ENCODE data around the gene LCN9. TPM values are rescaled to one million over a fixed set of nuclear protein-coding genes. Genes with fewer than 3 reads are reported as not detected.
"Not testable (repeated sequence)": the region's sequence is repeated elsewhere in the genome, so short reads cannot be mapped to it uniquely, and the experiment has no call there.

LCN9 gene
- polyA plus RNA-seq, 6 donors from 2014 or later = not detected

DNA sequence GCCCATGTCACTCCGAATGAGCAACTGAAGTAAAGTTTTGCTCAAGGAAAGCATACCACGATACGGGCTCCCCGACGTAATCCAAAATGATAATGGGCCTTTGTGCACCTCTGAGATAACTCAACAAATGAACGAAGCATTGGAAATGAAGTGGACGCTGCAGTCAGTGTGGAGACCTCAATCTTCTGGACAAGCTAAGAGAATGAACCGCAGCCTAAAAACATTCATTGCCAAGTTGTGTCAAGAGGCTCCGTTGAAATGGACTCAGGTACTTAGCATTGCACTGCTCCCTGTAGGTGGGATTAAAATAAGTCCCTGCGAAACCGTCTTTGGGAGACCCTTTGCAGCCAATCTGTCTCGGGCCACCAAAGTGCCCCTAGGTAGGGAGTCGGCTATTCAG, 3.9 kb upstream of the LCN9 start:
- no peak overlapping the region for H3K4me3 Mint-ChIP-seq
- peaks cover 0 to 3% (median 0%) of the 10 kb centered on the region in 7 donors for H3K9me3 Mint-ChIP-seq

DNA sequence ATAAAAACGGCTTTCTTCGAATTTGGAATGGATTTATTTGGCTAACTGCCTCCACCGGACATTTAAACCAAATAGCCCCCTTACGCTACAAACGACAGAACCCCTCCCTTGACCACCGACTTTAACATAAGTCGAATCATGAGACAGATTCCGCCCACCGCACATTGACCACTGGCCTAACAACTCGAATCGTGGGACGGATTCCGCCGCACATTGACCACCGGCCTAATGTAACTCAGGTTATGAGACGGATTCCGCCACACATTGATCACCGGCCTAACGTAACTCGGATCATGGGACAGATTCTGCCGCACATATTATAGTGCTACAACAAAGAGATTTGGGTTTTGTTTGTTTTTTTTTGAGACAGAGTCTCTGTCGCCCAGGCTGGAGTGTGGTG, 2.7 kb upstream of the LCN9 start:
- Mint-ChIP-seq H3K36me3 (no peaks in the 10 kb centered on the region), H3K27me3 (peaks cover 6 to 18% (median 13%) of the 10 kb centered on the region in 3 donors), H3K4me1 (no peaks in the 10 kb centered on the region), H3K9me3 (peaks cover 0 to 3% (median 0%) of the 10 kb centered on the region in 7 donors), H3K27ac (no peak overlapping the region), H3K4me3 (no peak overlapping the region)
- ATAC-seq (ENCODE audit: low read depth in 2 of 2) = no peak
- no peak for DNase-seq

More for the DNA sequence above, 3.9 kb upstream of the LCN9 start:
- H3K27me3 Mint-ChIP-seq = peaks cover 11 to 20% (median 14%) of the 10 kb centered on the region in 3 donors
- no peak overlapping the region for H3K27ac Mint-ChIP-seq
- ATAC-seq (ENCODE audit: low read depth in 2 of 2) (no peak), DNase-seq (no peak)
- no peaks in the 10 kb centered on the region for H3K36me3 Mint-ChIP-seq
- no peaks in the 10 kb centered on the region for H3K4me1 Mint-ChIP-seq

DNA sequence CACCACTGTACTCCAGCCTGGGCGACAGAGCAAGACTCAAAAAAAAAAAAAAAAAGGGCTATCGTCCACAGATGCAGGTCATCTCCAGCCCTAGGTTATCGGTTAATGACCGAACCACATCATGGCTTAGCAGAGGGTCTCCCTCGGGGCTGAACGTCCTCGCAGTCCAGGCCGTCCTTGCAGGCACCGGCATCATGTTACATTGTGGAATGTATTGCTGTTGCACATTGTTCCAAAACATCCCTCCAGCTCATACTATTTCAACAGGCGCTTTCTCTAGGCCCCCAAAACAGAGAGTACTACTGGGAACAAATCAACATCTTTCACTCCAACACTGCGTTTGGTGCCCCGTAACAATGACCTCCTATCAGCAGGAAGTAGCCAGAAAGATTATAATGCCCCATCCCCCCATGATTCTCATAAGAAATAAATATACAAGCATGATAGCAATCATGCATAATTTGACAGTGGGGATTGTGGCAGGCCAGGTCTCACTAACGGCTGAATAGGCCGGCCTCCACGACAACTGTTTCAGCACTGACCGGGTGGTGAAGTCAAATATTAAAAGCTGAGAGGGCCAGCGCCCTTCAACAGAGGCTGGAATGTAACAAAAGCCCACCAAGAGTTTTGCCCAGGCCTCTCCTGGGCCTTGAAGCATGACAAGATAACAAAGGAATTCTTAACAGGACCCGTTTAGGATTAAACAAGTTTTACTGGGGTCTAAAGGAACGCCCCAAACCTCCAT, 1.1 kb upstream of the LCN9 start:
- H3K4me1 Mint-ChIP-seq = no peaks in the 10 kb centered on the region
- no peak overlapping the region for H3K4me3 Mint-ChIP-seq
- H3K27ac Mint-ChIP-seq = peak overlapping the region in 1 of 6 donors; percentile 15
- DNase-seq (no peak), ATAC-seq (ENCODE audit: low read depth in 2 of 2) (no peak)
- H3K9me3 Mint-ChIP-seq = peaks cover 0 to 3% (median 0%) of the 10 kb centered on the region in 7 donors
- H3K27me3 Mint-ChIP-seq = peaks cover 6 to 12% (median 6%) of the 10 kb centered on the region in 3 donors
- H3K36me3 Mint-ChIP-seq = no peaks in the 10 kb centered on the region

DNA sequence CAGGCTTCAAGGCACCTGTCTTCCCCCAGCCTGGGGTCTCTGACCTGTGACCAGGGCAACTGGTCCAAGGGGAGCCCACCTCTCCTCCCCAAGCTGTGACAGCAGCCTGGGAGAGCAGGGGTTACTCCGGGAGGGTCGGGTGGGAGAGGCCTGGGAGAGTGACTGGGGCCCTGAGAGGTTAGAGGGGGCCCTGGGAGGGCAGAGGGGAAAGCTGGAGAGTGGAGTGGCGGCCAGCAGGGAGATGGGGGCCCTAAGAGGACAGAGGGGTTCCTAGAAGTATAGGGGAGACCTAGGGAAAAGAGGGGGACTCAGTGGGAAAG, 302 bp downstream of the LCN9 start:
- H3K27me3 Mint-ChIP-seq = peaks cover 0 to 12% (median 0%) of the 10 kb centered on the region in 3 donors
- no peak overlapping the region for H3K4me3 Mint-ChIP-seq
- H3K36me3 Mint-ChIP-seq = no peaks in the 10 kb centered on the region
- no peak overlapping the region for H3K27ac Mint-ChIP-seq
- no peak for ATAC-seq (ENCODE audit: low read depth in 2 of 2)
- peaks cover 0 to 3% (median 0%) of the 10 kb centered on the region in 7 donors for H3K9me3 Mint-ChIP-seq
- DNase-seq = no peak
- no peaks in the 10 kb centered on the region for H3K4me1 Mint-ChIP-seq

DNA sequence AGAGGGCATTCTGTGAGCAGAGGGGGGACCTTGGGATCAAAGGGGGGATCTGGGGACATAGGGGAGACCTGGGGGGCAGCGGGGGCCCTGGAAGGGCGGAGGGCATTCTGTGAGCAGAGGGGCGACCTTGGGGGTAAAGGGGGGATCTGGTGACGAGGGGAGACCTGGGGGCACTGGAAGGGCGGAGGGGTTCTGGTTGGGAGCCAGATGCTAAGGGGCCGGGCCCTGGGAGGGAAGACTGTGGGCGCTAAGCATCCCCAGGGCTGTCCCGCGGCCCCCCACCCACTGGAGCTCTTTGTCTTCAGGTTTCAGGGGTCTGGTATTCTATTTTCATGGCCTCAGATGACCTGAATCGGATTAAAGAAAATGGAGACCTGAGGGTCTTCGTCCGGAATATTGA, 748 bp downstream of the LCN9 start:
- no peak overlapping the region for H3K4me3 Mint-ChIP-seq
- no peak overlapping the region for H3K27ac Mint-ChIP-seq
- peaks cover 0 to 12% (median 0%) of the 10 kb centered on the region in 3 donors for H3K27me3 Mint-ChIP-seq

DNA sequence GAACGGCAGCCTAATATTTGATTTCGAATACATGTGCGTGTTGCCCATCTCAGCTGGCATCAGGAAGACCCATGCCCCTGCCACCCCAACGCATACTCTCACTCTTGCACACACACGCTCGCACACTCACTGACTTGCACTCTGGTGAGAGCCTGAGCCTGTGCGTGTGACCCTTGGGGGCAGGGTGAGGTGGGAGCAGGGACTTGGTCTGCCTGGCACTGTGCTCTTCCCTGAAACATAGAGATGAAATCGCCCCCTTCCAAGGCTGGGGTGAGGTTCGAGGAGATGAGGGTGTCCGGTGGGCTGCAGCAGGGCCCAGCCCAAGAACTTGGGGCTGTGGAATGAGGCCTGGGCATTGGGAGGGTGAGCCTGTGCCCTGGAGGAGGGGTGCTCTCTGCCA, 1.2 kb downstream of the LCN9 start:
- Mint-ChIP-seq H3K4me3 (no peak overlapping the region), H3K4me1 (no peaks in the 10 kb centered on the region), H3K27ac (no peak overlapping the region), H3K36me3 (no peaks in the 10 kb centered on the region), H3K9me3 (peaks cover 0 to 8% (median 4%) of the 10 kb centered on the region in 7 donors), H3K27me3 (peaks cover 0 to 12% (median 0%) of the 10 kb centered on the region in 3 donors)
- ATAC-seq (ENCODE audit: low read depth in 2 of 2) = no peak
- no peak for DNase-seq

More for the DNA sequence above, 748 bp downstream of the LCN9 start:
- no peaks in the 10 kb centered on the region for H3K4me1 Mint-ChIP-seq
- ATAC-seq (ENCODE audit: low read depth in 2 of 2) = no peak
- peaks cover 0 to 4% (median under 1%) of the 10 kb centered on the region in 7 donors for H3K9me3 Mint-ChIP-seq
- DNase-seq = no peak
- no peaks in the 10 kb centered on the region for H3K36me3 Mint-ChIP-seq

DNA sequence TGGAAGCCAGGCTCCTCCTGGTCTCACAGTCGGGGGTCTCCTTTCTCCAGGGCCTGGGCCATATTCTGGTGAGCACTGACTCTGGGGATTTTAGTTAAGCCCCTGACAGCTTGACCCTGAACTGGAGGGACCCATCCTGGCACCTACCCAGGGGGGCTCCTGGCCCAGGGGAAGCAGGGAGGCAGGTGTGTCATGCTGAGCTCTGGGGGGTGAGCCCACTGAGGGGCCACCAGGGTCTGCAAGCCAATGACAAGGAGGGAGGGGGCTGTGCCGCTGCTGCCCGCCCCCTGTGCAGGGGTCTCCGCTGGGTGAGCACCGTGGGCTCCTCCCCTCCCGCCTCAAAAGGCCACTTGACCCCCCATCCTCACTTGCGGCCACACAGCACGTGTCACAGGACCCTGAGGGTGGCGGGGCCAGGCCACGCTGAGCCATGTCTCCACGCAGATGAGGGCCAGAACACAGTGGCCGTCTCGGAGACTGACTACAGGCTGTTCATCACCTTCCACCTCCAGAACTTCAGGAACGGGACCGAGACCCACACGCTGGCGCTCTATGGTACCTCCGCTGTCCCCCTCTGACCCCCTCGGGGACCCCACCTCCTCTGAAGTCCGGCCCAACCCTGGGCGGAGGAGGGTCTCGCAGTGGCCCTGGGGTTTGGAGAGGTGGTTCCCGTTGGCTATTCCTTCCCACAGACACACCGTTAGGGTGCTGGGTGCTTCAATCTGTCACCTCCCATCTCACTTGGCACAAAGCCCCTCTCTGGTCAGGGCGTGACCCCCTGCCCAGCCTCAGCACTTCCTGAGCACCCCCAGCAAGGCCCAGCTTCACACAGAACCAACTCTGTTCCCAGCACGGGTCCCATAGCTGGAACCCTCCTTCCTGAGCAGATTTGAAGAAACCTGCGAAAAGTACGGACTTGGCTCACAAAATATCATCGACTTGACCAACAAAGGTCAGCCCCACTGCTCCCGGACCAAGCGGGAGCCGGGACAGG, 2.0 kb downstream of the LCN9 start:
- H3K36me3 Mint-ChIP-seq = no peaks in the 10 kb centered on the region
- peaks cover 0 to 12% (median 0%) of the 10 kb centered on the region in 3 donors for H3K27me3 Mint-ChIP-seq
- H3K4me1 Mint-ChIP-seq = no peaks in the 10 kb centered on the region
- no peak overlapping the region for H3K4me3 Mint-ChIP-seq
- ATAC-seq (ENCODE audit: low read depth in 2 of 2) (no peak), DNase-seq (no peak)
- H3K9me3 Mint-ChIP-seq = peaks cover 0 to 8% (median 4%) of the 10 kb centered on the region in 7 donors
- H3K27ac Mint-ChIP-seq = no peak overlapping the region

DNA sequence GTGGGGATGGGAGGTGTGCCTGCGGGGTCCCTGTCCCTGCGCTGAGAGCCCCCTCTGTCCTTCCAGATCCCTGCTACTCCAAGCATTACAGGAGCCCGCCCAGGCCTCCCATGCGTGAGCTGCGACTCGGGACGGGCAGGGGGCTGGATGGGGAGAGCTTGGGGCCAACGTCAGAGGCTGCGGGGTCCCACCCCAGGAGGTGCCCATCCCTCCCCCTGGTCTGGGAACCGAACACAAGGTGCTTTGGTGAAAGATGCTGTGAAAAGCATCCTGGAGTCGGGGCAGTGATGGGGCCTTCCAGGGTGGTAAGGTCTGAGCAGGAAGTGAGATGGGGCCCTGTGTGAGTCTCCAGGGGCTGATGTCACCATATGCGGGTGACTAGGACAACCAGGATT, 2.7 kb downstream of the LCN9 start:
- Mint-ChIP-seq H3K27me3 (peaks cover 0 to 12% (median 0%) of the 10 kb centered on the region in 3 donors), H3K4me3 (no peak overlapping the region)
- no peak for ATAC-seq (ENCODE audit: low read depth in 2 of 2)

DNA sequence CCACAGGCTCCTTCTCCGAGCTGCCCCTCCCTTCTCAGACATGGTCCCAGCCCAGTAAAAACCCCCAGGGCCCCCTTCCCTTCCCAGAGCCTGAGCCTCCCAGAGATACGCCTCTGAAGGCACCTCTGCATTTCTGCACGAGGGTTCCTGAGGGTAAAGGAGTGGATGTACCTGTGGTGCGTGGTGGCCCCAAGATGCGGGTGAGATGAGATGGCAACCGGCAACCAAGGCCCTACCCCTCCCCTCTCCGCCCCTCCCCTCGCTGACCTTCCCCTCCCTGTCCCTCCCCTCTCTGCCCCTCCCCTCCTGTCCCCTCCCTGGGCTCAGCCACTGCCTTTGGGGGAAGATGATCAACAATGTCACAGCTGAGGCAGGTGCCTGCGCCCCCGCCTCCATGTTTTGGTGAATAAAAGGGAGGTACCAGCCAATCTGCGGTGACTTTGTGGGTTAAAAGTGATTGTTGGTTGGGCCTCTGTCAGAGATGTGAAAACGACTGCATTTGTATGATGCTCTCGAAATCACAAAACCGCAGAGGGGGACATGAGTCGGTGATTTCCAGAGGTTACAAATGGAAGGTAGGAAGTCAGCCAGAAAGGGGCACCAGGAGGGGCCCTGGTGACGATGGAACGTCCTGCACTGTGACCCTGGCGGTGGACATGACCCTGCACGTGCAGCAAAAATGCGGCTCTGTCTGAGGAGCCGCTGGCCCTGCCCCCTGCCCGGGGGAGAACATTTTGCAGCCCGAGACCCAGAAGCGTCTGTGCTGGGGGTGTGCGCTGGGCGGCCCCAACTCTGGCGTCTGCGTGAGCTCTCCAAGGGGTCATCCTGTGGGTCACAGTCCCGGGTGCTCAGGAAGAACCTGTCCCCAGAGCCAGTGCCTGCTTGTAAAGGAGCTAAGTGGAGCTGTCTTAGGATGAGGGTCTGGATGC, 3.7 kb downstream of the LCN9 start:
- ATAC-seq (ENCODE audit: low read depth in 2 of 2) = no peak
- Mint-ChIP-seq H3K4me1 (no peaks in the 10 kb centered on the region), H3K36me3 (no peaks in the 10 kb centered on the region), H3K9me3 (peaks cover 0 to 8% (median 4%) of the 10 kb centered on the region in 7 donors), H3K4me3 (no peak overlapping the region), H3K27ac (peak overlapping the region in 1 of 6 donors; percentile 9), H3K27me3 (peaks cover 0 to 12% (median 0%) of the 10 kb centered on the region in 3 donors)
- DNase-seq = no peak

More for the DNA sequence above, 2.7 kb downstream of the LCN9 start:
- no peaks in the 10 kb centered on the region for H3K4me1 Mint-ChIP-seq
- H3K36me3 Mint-ChIP-seq = no peaks in the 10 kb centered on the region
- DNase-seq = no peak
- no peak overlapping the region for H3K27ac Mint-ChIP-seq
- H3K9me3 Mint-ChIP-seq = peaks cover 0 to 8% (median 4%) of the 10 kb centered on the region in 7 donors

DNA sequence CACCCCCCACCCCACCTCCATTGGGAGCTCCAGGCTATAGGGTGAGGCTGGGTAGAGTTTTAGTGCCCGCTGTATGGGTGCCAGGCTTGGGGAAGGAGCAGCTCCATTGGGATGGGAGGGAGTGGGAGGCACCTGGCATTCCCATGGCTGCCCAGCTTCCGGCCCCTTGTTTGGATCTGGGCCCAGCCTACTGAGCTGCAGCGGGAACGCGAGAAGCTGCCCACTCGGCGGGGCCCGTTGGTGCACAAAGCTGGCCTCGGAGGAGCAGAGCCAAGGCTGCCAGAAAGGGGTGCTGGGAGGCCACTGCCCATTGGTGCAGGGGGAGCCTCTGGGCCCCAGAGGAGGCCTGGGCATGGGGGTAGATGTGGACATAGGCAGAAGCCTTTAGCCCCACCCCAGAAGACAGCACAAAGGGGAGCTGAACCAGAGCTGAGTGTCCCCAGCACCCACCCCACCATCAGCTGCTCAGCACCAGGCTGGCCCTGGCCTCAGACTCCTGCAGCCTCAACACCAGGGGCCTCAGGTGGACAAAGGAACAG, 4.4 kb downstream of the LCN9 start:
- DNase-seq (no peak), ATAC-seq (ENCODE audit: low read depth in 2 of 2) (no peak)
- Mint-ChIP-seq H3K4me1 (no peaks in the 10 kb centered on the region), H3K36me3 (no peaks in the 10 kb centered on the region), H3K9me3 (peaks cover 0 to 8% (median 4%) of the 10 kb centered on the region in 7 donors), H3K27me3 (peaks cover 0 to 18% (median 4%) of the 10 kb centered on the region in 3 donors), H3K27ac (peak overlapping the region in 1 of 6 donors; percentile 71), H3K4me3 (no peak overlapping the region)

DNA sequence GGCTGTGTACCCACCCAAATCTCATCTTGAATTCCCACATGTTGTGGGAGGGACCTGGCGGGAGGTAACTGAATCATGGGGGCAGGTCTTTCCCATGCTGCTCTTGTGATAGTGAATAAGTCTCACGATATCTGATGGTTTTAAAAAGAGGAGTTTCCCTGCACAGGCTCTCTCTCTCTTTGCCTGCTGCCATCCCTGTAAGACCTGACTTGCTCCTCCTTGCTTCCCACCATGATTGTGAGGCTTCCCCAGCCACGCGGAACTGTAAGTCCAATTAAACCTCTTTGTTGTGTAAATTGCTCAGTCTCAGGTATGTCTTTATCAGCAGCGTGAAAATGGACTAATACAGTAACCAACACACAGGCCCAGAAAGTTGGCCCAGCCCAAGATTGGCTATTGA, 5.9 kb downstream of the LCN9 start:
- DNase-seq; H3K9me3 Mint-ChIP-seq; H3K4me1 Mint-ChIP-seq; H3K27ac Mint-ChIP-seq; H3K36me3 Mint-ChIP-seq; ATAC-seq (ENCODE audit: low read depth in 2 of 2): not testable (repeated sequence)
- Mint-ChIP-seq H3K4me3 (peak overlapping the region in 1 of 8 donors; percentile 26), H3K27me3 (peaks cover 0 to 13% (median 4%) of the 10 kb centered on the region in 3 donors)

DNA sequence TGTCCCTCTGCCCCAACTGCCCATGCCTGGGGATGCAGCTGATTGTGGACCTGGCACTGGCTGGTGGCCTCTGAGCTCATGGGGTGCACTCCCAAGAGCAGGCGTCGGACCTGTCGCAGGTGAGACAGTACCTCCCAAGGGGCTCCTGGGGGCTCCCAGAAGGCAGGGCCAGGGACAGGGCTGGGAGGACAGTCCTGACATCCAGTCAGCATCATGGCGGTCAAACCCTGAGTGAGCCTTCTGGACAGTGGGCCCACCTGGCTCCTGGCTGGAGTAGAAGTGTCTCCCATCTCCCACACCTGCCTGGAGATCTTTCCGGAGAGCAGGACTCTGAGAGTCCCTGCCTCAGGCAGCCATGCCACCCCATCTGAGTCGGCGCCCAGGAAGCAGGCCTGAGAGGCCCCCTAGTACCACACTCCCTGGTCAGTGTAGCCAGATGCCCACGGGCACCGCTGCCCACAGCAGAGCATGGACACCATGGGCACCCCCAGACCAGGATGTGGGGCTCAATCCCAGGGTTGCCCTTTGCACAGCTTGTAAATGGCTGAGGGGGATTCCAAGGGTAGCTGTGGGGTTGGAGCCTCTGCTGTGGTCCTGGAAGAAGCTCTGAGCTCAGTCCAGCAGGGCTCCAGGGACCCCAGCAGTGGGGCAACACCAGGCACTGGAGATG, 6.6 kb downstream of the LCN9 start:
- no peak overlapping the region for H3K4me3 Mint-ChIP-seq
- H3K9me3 Mint-ChIP-seq = peaks cover 0 to 8% (median 4%) of the 10 kb centered on the region in 7 donors
- ATAC-seq (ENCODE audit: low read depth in 2 of 2) (no peak), DNase-seq (no peak)
- H3K27me3 Mint-ChIP-seq = peaks cover 0 to 6% (median 4%) of the 10 kb centered on the region in 3 donors
- no peaks in the 10 kb centered on the region for H3K36me3 Mint-ChIP-seq
- no peak overlapping the region for H3K27ac Mint-ChIP-seq
- no peaks in the 10 kb centered on the region for H3K4me1 Mint-ChIP-seq
